ENCODE measurements around the gene MSI2. TPM values are rescaled to one million over a fixed set of nuclear protein-coding genes. Genes with fewer than 3 reads are reported as not detected.

The MSI2 gene
- total and polyA plus RNA-seq, 7 donors = 37.6 to 133 (median 87.1) TPM

GRCh38 chr17:57701124-57701523, 444.8 kb downstream of the MSI2 start:
- no peaks in the 10 kb centered on the region for H3K36me3 ChIP-seq (ENCODE audit: insufficient read depth in 1 of 2, low read depth in 1 of 2)
- 90 to 95% (median 94%) methylated on average over 5 of the region's 5 CpGs for WGBS, 3 donors
- peaks cover 0 to under 1% (median 0%) of the 10 kb centered on the region in 3 donors for H3K27me3 ChIP-seq (ENCODE audit: insufficient read depth in 3 of 3, low read length in 2 of 3)
- DNase-seq (no peak), ATAC-seq (no peak)
- intact Hi-C loops (cut with DNase I) = no loop called here
- no peaks in the 10 kb centered on the region for H3K9me3 ChIP-seq
- no peaks in the 10 kb centered on the region for H3K4me1 ChIP-seq
- TF ChIP-seq CTCF (IDR thresholded peaks at IDR 0.05) = no peak
- H3K27ac ChIP-seq = no peak overlapping the region
- no peak overlapping the region for H3K4me3 ChIP-seq

GRCh38 chr17:57703273-57703672, 446.9 kb downstream of the MSI2 start:
- Histone ChIP-seq H3K4me1 (peaks cover 12% of the 10 kb centered on the region), H3K27me3 (ENCODE audit: insufficient read depth in 3 of 3, low read length in 2 of 3) (no peaks in the 10 kb centered on the region), H3K27ac (no peak overlapping the region), H3K36me3 (ENCODE audit: insufficient read depth in 1 of 2, low read depth in 1 of 2) (no peaks in the 10 kb centered on the region), H3K9me3 (no peaks in the 10 kb centered on the region), H3K4me3 (no peak overlapping the region)
- ATAC-seq = no peak
- 92 to 100% (median 97%) methylated on average over 1 of the region's 1 CpG for WGBS, 3 donors
- DNase-seq = no peak
- intact Hi-C loops (cut with DNase I) = no loop called here
- TF ChIP-seq CTCF (IDR thresholded peaks at IDR 0.05) = no peak

GRCh38 chr17:57704448-57704847, 448.1 kb downstream of the MSI2 start:
- Histone ChIP-seq H3K4me1 (peaks cover 13% of the 10 kb centered on the region), H3K27me3 (ENCODE audit: insufficient read depth in 3 of 3, low read length in 2 of 3) (no peaks in the 10 kb centered on the region), H3K27ac (no peak overlapping the region), H3K36me3 (ENCODE audit: insufficient read depth in 1 of 2, low read depth in 1 of 2) (no peaks in the 10 kb centered on the region), H3K4me3 (no peak overlapping the region), H3K9me3 (no peaks in the 10 kb centered on the region)
- no peak for ATAC-seq
- no peak for DNase-seq
- TF ChIP-seq CTCF (IDR thresholded peaks at IDR 0.05) = no peak
- intact Hi-C loops (cut with DNase I) = no loop called here
- WGBS, 3 donors = 96 to 100% (median 100%) methylated on average over 1 of the region's 1 CpG

- WGBS, 3 donors = 79 to 82% (median 80%) methylated on average over 12 of the region's 12 CpGs
- ATAC-seq (no peak), DNase-seq (no peak)
- Histone ChIP-seq H3K36me3 (ENCODE audit: insufficient read depth in 1 of 2, low read depth in 1 of 2) (no peaks in the 10 kb centered on the region), H3K9me3 (no peaks in the 10 kb centered on the region), H3K4me3 (no peak overlapping the region), H3K4me1 (peaks cover 13% of the 10 kb centered on the region), H3K27me3 (ENCODE audit: insufficient read depth in 3 of 3, low read length in 2 of 3) (no peaks in the 10 kb centered on the region), H3K27ac (no peak overlapping the region)
- no peak for TF ChIP-seq CTCF (IDR thresholded peaks at IDR 0.05)
- intact Hi-C loops (cut with DNase I) = no loop called here
Measured at GRCh38 chr17:57705921-57706695, 449.8 kb downstream of the MSI2 start.

- 89 to 90% (median 90%) methylated on average over 9 of the region's 9 CpGs for WGBS, 3 donors
- no peak overlapping the region for H3K4me3 ChIP-seq
Measured at GRCh38 chr17:57706761-57707160, 450.4 kb downstream of the MSI2 start.

More at GRCh38 chr17:57706761-57707160, 450.4 kb downstream of the MSI2 start:
- Histone ChIP-seq H3K36me3 (ENCODE audit: insufficient read depth in 1 of 2, low read depth in 1 of 2) (no peaks in the 10 kb centered on the region), H3K27me3 (ENCODE audit: insufficient read depth in 3 of 3, low read length in 2 of 3) (no peaks in the 10 kb centered on the region), H3K9me3 (no peaks in the 10 kb centered on the region), H3K27ac (no peak overlapping the region), H3K4me1 (peaks cover 13% of the 10 kb centered on the region)
- no peak for TF ChIP-seq CTCF (IDR thresholded peaks at IDR 0.05)
- intact Hi-C loops (cut with DNase I) = no loop called here
- DNase-seq = no peak
- no peak for ATAC-seq

All from psoas muscle (tissue), 8 donors.